Activated CD4-positive, alpha-beta T cell treated with anti-CD3 and anti-CD28 coated beads for 1 hour (primary cell): ENCODE measurements around the gene PANK3.
"Not testable (repeated sequence)": the region's sequence is repeated elsewhere in the genome, so short reads cannot be mapped to it uniquely, and the experiment has no call there.

Experiments used
- DNase-seq: peaks from one replicate; pipeline ENCODE4 v3.0.0-alpha.2; 2020

PANK3 gene

GRCh38 chr5:168549554-168549953 is 29.6 kb downstream of the PANK3 start:
- no peak for DNase-seq

GRCh38 chr5:168537176-168537575 is 42.0 kb downstream of the PANK3 start:
- DNase-seq, result no peak

GRCh38 chr5:168534351-168534750 is 44.8 kb downstream of the PANK3 start:
- not testable (repeated sequence) for DNase-seq

- DNase-seq, result no peak
Observed at GRCh38 chr5:168531987-168532864, 46.9 kb downstream of the PANK3 start.

GRCh38 chr5:168531191-168531590 is 48.0 kb downstream of the PANK3 start:
- DNase-seq, result no peak

- no peak for DNase-seq
Observed at GRCh38 chr5:168530621-168531150, 48.5 kb downstream of the PANK3 start.

- DNase-seq, result no peak
Observed at GRCh38 chr5:168529374-168530234, 49.6 kb downstream of the PANK3 start.

GRCh38 chr5:168528521-168529373 is 50.4 kb downstream of the PANK3 start, which contains the start of gene FBLL1:
FBLL1 (plus strand) TSS chr5:168529305; CDS start chr5:168529505, 200 bp downstream.
- DNase-seq, result no peak

- DNase-seq, result no peak
Observed at GRCh38 chr5:168527756-168528295, 51.3 kb downstream of the PANK3 start.

GRCh38 chr5:168525856-168526255 is 53.3 kb downstream of the PANK3 start:
- DNase-seq, result no peak

GRCh38 chr5:168513861-168514428 is 65.2 kb downstream of the PANK3 start:
- DNase-seq, result no peak

GRCh38 chr5:168502563-168503237 is 76.5 kb downstream of the PANK3 start:
- no peak for DNase-seq
